Neural crest cell (in vitro differentiated cells): Measurements from ENCODE around the gene ARL17A. TPM values are rescaled to one million over a fixed set of nuclear protein-coding genes. Genes with fewer than 3 reads are reported as not detected.
"Not testable (repeated sequence)": the region's sequence is repeated elsewhere in the genome, so short reads cannot be mapped to it uniquely, and the experiment has no call there.

Source experiments
- DNase-seq: peaks from one replicate; pipeline ENCODE4 v3.0.0; 2021; ENCODE audit warnings: low read depth, mixed read lengths, low spot score
- H3K27ac Mint-ChIP-seq: one replicate; pipeline ENCODE4 v1.8.0; 2021; ENCODE audit warnings: mild to moderate bottlenecking, mixed read lengths; ENCODE audit not compliant: unreplicated experiment
- H3K27me3 Mint-ChIP-seq: 2 replicates; pipeline ENCODE4 v1.8.0; 2021; ENCODE audit warnings: low read depth, mild to moderate bottlenecking, mixed read lengths
- H3K36me3 Mint-ChIP-seq: 2 replicates; pipeline ENCODE4 v1.8.0; 2021; ENCODE audit warnings: low read depth, mild to moderate bottlenecking, mixed read lengths
- H3K4me1 Mint-ChIP-seq: 2 replicates; pipeline ENCODE4 v1.8.0; 2021; ENCODE audit warnings: mixed read lengths
- H3K4me3 Mint-ChIP-seq: one replicate; pipeline ENCODE4 v1.8.0; 2021; ENCODE audit warnings: mild to moderate bottlenecking, mixed read lengths
- H3K9me3 Mint-ChIP-seq: 2 replicates; pipeline ENCODE4 v1.8.0; 2021; ENCODE audit warnings: mixed read lengths
- total RNA-seq: library from RNA; stranded (reverse); gene quantifications from 2 replicates; pipeline ENCODE4 v1.2.1, GENCODE V29; 2021

Gene ARL17A
- total RNA-seq, 1 donor from 2014 or later = 13.7 TPM

DNA sequence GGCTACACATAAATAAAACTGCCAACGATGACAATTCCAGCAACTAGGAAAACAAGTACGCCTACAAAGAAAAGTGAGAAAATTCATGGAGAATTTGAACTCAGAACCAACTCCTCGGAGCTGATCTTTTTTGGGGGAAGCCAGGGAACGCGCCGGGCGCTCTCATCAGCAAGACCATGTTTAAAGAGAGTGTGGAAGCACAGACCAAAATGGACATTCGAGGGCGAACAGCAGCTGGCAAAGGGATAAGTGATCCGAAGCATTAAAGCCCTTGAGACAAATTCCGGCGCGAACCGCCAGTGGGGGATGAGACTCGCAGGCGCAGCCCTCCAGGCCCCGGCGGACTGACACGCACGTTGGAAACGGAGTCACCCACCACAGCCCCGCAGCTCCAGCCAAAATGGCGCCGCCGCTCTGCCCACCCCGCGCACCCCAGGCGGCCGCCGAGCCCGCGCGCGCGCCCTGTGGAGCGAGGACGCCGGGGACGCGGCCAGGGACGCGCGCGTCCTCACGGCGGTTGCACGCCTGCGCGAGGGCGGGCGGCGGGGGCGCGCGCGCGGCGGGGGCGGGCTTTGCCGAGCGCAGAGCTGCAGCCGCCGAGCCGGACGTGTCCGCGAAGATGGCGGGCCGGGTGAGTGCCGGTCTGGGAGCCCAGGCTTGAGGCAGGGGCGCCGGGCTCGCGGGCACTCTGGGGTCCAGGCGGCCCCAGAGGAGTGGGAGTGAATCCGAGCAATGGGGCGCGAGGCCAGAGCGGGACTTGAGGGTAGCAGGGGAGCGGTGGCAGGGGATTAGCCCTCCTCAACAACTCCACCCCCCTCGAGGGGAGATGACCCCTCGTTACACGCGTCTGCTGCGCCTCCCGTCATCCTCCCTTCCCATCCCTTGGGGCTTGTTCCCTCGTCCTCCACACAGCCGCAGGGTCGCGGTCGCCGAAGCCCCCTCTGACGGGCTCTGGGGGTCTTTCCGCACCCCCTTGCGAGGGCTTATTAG, 11.0 kb upstream of the ARL17A start, which contains the start of gene NSF:
TSS of gene NSF (plus strand) at position 513 of the 990 bp plus-strand sequence. CDS start at position 620, 107 bp downstream.
- not testable (repeated sequence) for H3K4me1 Mint-ChIP-seq, H3K4me3 Mint-ChIP-seq, H3K9me3 Mint-ChIP-seq, H3K36me3 Mint-ChIP-seq, DNase-seq, H3K27me3 Mint-ChIP-seq, H3K27ac Mint-ChIP-seq

DNA sequence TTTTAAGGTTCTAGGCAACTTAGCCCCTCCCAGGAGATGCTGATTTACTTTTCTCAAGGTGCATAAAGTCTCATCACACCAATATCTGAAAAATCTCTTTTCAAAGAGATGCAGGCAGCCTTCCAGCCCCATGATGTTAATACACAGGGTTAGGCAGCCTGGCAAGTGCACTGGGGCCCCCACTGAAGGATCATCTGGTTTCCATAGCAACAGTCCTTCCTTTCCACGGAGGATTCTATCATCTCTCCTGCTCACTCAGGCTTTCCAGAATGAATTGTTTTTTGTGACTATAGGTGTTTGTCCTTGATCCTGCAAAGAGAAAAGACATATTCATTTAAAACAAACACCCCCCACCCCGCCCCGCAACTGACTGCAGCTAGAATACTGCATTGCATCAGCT, 6.0 kb upstream of the ARL17A start:
- H3K36me3 Mint-ChIP-seq, H3K9me3 Mint-ChIP-seq, H3K4me1 Mint-ChIP-seq, DNase-seq, H3K27me3 Mint-ChIP-seq, H3K4me3 Mint-ChIP-seq, H3K27ac Mint-ChIP-seq: not testable (repeated sequence)

DNA sequence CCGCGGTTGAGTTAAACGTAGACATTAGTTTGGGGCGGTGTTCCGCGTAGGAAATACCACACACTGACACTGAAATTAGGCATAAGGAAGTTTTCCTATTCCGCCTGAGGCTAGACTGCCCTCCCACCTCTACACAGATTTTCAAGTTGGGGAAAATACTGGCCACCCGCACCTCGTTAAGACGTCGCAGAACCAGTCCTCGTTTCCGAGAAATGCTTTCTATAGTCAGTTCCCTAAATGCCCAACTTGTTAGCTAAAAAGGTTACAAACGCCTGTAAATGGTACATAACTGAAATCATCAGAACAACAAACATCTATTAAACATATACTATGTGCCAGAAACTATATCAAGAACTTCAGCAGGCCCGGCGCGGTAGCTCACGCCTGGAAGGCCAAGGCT, 591 bp upstream of the ARL17A start:
- H3K27me3 Mint-ChIP-seq, H3K4me3 Mint-ChIP-seq, H3K9me3 Mint-ChIP-seq, H3K36me3 Mint-ChIP-seq, H3K4me1 Mint-ChIP-seq, H3K27ac Mint-ChIP-seq, DNase-seq: not testable (repeated sequence)

DNA sequence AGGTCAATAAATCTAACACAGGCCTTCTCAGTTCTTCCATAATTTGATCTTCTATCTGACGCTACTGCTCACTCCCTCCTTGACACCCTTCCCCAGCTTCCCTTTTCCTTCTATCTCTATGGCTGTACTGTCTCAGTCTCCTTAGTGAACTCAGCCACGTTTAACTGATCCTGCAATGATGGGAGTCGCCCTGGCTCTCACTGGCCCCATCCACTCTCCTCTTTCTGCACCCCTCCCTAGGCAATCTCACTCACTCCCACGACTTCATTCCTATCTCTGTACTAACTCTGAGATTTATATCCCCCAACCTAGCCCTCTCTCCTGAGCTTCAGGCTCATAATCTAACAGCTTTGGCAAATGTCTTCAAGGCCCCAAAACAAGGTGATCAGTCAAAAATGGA, 7.7 kb downstream of the ARL17A start:
- H3K36me3 Mint-ChIP-seq, H3K27me3 Mint-ChIP-seq, H3K4me1 Mint-ChIP-seq, H3K27ac Mint-ChIP-seq, DNase-seq, H3K9me3 Mint-ChIP-seq, H3K4me3 Mint-ChIP-seq: not testable (repeated sequence)

DNA sequence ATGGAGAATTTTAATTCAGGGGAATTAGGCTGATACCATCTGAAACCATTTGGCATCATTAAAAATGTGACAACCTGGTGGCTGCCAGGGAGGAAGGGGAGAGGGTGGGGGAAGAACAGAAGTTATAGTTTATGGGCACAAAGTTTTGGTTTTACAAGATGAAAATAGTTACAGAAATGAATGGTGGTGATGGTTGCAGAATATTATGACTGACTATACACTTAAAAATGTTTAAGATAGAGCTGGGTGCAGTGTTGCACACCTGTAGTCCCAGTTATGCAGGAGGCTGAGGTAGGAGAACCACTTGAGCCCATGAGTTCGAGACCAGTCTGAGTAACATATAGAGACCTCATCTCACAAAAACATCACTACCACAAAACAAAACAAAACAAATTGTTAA, 12.5 kb downstream of the ARL17A start:
- H3K4me3 Mint-ChIP-seq, H3K27ac Mint-ChIP-seq, DNase-seq, H3K4me1 Mint-ChIP-seq, H3K27me3 Mint-ChIP-seq, H3K9me3 Mint-ChIP-seq, H3K36me3 Mint-ChIP-seq: not testable (repeated sequence)

DNA sequence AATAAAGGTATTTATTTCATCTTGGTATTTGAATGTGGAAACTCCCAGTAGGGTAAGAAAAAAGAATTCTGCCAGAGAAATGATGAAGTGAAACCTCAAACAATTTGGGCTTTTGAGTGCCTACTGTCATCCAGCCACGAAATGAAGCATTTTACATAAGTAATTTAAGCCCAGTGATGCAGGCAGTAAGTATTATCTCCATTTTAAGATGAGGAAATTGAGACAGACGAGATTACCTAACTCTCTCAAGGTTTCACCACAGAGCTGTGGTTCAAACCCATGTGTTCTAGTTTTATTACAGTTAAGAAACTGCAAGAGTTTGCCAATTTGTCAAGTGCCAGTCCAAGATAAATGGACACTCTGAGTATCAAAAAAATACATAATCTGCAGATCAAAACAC, 13.2 kb downstream of the ARL17A start:
- not testable (repeated sequence) for H3K27me3 Mint-ChIP-seq, DNase-seq, H3K36me3 Mint-ChIP-seq, H3K27ac Mint-ChIP-seq, H3K4me1 Mint-ChIP-seq, H3K4me3 Mint-ChIP-seq, H3K9me3 Mint-ChIP-seq

DNA sequence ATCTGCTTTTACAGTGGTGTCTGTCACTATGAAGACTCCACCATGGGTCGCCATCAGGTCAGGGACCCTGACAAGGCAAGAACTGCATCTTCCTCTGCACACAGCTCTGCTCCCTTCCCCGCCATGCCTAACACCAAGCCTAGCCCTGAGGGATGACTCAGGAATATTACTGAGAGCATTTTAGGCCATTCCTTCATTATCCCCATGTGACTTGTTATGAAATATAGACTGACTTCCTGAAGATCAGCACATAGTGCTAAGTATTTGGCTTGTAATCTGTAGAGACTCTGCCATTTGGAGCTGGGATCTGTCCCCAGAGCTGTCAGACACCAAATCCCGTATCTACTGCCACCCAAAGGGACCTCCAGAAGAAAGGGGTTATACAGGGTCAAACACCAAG, 19.4 kb downstream of the ARL17A start:
- H3K36me3 Mint-ChIP-seq, H3K27ac Mint-ChIP-seq, H3K27me3 Mint-ChIP-seq, H3K4me1 Mint-ChIP-seq, DNase-seq, H3K9me3 Mint-ChIP-seq, H3K4me3 Mint-ChIP-seq: not testable (repeated sequence)

DNA sequence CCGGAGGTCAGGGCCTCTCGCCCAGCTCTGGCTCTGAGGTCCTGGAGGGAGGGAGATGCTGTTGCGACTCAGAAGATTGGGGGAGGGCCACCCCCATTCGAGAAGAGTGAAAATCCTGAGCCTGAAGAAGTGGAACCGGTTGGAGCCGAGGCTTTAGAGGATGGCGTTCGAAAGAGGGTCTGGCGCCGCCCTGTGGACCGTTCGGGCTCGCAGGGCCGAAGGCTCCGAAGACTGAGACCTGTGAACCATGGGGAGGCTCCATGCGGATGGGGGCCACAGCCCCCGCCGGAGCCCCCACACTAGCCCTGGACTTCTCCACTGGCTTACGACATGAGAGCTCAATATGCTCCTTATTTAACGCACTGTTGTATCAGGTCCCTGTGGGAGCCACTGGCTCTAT, 20.3 kb downstream of the ARL17A start:
- H3K4me3 Mint-ChIP-seq, H3K27me3 Mint-ChIP-seq, H3K4me1 Mint-ChIP-seq, H3K27ac Mint-ChIP-seq, H3K36me3 Mint-ChIP-seq, H3K9me3 Mint-ChIP-seq, DNase-seq: not testable (repeated sequence)

DNA sequence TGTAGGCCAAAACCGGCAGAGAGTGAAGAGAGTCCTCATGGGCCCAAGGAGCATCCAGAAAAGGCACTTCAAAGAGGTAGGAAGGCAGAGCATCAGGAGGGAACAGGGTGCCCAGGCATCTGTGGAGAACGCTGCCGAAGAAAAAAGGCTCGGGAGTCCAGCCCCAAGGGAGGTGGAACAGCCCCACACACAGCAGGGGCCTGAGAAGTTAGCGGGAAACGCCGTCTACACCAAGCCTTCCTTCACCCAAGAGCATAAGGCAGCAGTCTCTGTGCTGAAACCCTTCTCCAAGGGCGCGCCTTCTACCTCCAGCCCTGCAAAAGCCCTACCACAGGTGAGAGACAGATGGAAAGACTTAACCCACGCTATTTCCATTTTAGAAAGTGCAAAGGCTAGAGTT, 30.9 kb downstream of the ARL17A start:
- not testable (repeated sequence) for H3K36me3 Mint-ChIP-seq, H3K4me1 Mint-ChIP-seq, H3K27me3 Mint-ChIP-seq, H3K4me3 Mint-ChIP-seq, H3K9me3 Mint-ChIP-seq, H3K27ac Mint-ChIP-seq, DNase-seq

DNA sequence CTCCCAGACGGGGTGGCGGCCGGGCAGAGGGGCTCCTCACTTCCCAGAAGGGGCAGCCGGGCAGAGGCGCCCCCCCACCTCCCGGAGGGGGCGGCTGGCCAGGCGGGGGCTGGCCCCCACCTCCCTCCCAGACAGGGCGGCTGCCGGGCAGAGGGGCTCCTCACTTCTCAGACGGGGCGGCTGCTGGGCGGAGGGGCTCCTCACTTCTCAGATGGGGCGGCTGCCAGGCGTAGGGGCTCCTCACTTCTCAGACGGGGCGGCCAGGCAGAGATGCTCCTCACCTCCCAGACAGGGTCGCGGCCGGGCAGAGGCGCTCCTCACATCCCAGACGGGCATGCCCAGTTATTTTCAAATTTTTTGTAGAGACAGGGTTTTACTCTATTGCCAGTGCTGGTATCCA, 44.8 kb downstream of the ARL17A start:
- not testable (repeated sequence) for H3K27me3 Mint-ChIP-seq, DNase-seq, H3K4me3 Mint-ChIP-seq, H3K9me3 Mint-ChIP-seq, H3K27ac Mint-ChIP-seq, H3K36me3 Mint-ChIP-seq, H3K4me1 Mint-ChIP-seq

DNA sequence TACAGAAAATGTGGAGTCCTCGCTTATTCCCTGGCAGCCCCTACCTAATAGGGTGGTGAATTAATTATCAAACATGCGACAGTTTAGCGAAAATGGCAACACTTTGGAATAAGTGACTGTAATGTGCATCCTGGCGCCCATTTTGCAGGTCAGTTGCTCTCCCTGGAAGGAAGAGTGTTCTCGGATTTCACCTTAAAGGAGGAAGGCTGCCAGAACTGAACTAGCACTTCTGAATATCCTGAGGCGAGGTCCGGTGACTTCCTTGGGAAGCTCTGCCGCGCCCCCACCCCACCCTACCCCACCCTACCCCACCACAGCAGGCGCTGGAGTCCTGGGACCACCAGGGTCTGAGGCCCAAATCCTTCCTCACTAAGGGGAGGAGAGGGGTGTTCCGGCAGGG, 67.3 kb downstream of the ARL17A start, which contains the start of gene LRRC37A2:
TSS of gene LRRC37A2 (plus strand) at position 301 of the 400 bp plus-strand sequence. CDS start 245 bp downstream, outside the sequence.
- not testable (repeated sequence) for H3K27me3 Mint-ChIP-seq, H3K27ac Mint-ChIP-seq, H3K36me3 Mint-ChIP-seq, H3K4me1 Mint-ChIP-seq, H3K9me3 Mint-ChIP-seq, H3K4me3 Mint-ChIP-seq, DNase-seq

DNA sequence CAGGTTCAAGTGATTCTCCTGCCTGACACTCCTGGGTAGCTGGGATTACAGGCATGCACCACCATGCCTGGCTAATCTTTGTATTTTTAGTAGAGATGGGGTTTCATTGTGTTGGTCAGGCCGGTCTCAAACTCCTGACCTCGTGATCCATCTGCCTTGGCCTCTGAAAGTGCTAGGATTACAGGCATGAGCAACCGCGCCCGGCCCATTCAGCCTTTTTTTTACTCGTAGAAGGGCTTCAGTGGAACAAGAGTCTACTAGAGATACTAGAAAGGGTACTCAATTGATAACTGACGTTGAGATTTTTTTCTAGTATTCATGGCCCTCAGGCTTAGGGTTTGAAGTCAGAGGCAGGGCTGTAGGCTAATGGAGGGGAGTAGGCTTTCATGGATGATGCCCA, 73.6 kb downstream of the ARL17A start:
- H3K27me3 Mint-ChIP-seq, H3K36me3 Mint-ChIP-seq, H3K9me3 Mint-ChIP-seq, H3K4me3 Mint-ChIP-seq, H3K4me1 Mint-ChIP-seq, H3K27ac Mint-ChIP-seq, DNase-seq: not testable (repeated sequence)

DNA sequence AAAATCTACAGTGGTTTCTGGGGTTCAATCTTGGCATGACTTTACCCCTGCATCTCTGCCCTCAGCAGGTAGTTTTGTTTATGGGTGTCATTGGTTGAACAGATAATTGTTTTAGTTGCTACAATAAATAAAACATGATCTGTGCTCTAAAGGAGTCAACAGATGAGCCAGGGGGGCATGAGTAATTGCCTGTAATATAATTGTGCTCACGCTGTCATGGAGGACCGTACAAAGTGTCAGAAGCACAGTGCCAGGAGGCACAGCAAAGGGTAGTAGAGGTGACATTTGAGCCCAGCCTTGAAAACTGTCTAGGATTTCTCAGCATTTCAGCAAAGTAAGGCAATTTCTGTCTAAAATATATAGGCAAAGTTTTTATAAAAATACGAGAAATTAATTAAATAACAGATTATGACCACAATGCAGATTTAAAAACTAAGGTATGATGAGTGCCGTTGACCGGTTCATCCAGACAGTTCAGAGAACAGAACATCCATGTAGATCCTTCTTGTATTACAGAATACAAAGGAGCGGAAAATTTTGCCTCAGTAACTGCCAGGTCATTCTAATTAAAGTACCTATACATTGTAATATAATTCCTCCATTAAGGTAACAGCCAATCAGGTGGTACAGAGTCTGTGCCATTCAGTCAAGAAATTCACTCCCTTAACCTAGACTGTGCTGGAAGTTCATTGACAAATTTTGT, 79.9 kb downstream of the ARL17A start:
- H3K4me1 Mint-ChIP-seq, H3K9me3 Mint-ChIP-seq, H3K4me3 Mint-ChIP-seq, H3K27ac Mint-ChIP-seq, H3K27me3 Mint-ChIP-seq, DNase-seq, H3K36me3 Mint-ChIP-seq: not testable (repeated sequence)
